ENCODE results near the gene OR2T3. TPM values are rescaled to one million over a fixed set of nuclear protein-coding genes. Genes with fewer than 3 reads are reported as not detected.
"Not testable (repeated sequence)": the region's sequence is repeated elsewhere in the genome, so short reads cannot be mapped to it uniquely, and the experiment has no call there.

Gene OR2T3
- not detected for polyA plus RNA-seq (2012; ENCODE audit: insufficient read depth, insufficient read length)

GRCh38 chr1:248473051-248473450, at the start of gene OR2T3:
Gene OR2T3, plus strand, starts transcription at chr1:248473351. Its CDS starts 0 bp downstream, at chr1:248473351.
- H3K4me3 ChIP-seq (ENCODE audit: low read length); DNase-seq (ENCODE audit: low read depth, low spot score): not testable (repeated sequence)

GRCh38 chr1:248427526-248428191, 45.5 kb upstream of the OR2T3 start:
- not testable (repeated sequence) for H3K4me3 ChIP-seq (ENCODE audit: low read length); DNase-seq (ENCODE audit: low read depth, low spot score)

GRCh38 chr1:248428192-248428533, 45.0 kb upstream of the OR2T3 start:
- not testable (repeated sequence) for H3K4me3 ChIP-seq (ENCODE audit: low read length); DNase-seq (ENCODE audit: low read depth, low spot score)

- not testable (repeated sequence) for H3K4me3 ChIP-seq (ENCODE audit: low read length); DNase-seq (ENCODE audit: low read depth, low spot score)
These were observed 41.5 kb upstream of the OR2T3 start for GRCh38 chr1:248431683-248432082.

GRCh38 chr1:248432201-248432600, 41.0 kb upstream of the OR2T3 start:
- DNase-seq (ENCODE audit: low read depth, low spot score); H3K4me3 ChIP-seq (ENCODE audit: low read length): not testable (repeated sequence)

GRCh38 chr1:248433811-248434415, 39.2 kb upstream of the OR2T3 start:
- DNase-seq (ENCODE audit: low read depth, low spot score); H3K4me3 ChIP-seq (ENCODE audit: low read length): not testable (repeated sequence)

- not testable (repeated sequence) for DNase-seq (ENCODE audit: low read depth, low spot score); H3K4me3 ChIP-seq (ENCODE audit: low read length)
These were observed 38.2 kb upstream of the OR2T3 start for GRCh38 chr1:248434913-248435312.

- DNase-seq (ENCODE audit: low read depth, low spot score); H3K4me3 ChIP-seq (ENCODE audit: low read length): not testable (repeated sequence)
These were observed 36.8 kb upstream of the OR2T3 start for GRCh38 chr1:248436303-248436702.

- H3K4me3 ChIP-seq (ENCODE audit: low read length); DNase-seq (ENCODE audit: low read depth, low spot score): not testable (repeated sequence)
These were observed 34.5 kb upstream of the OR2T3 start for GRCh38 chr1:248438668-248439067.

GRCh38 chr1:248439283-248439682, 33.9 kb upstream of the OR2T3 start:
- DNase-seq (ENCODE audit: low read depth, low spot score); H3K4me3 ChIP-seq (ENCODE audit: low read length): not testable (repeated sequence)

- not testable (repeated sequence) for DNase-seq (ENCODE audit: low read depth, low spot score); H3K4me3 ChIP-seq (ENCODE audit: low read length)
These were observed 30.5 kb upstream of the OR2T3 start for GRCh38 chr1:248442500-248443277.

- not testable (repeated sequence) for H3K4me3 ChIP-seq (ENCODE audit: low read length); DNase-seq (ENCODE audit: low read depth, low spot score)
These were observed 28.5 kb upstream of the OR2T3 start for GRCh38 chr1:248444603-248445002.

GRCh38 chr1:248445399-248445798, 27.8 kb upstream of the OR2T3 start, which contains the start of gene OR2T2:
Gene OR2T2, plus strand, starts transcription at chr1:248445637. Its CDS starts 7,161 bp downstream, at chr1:248452798.
- DNase-seq (ENCODE audit: low read depth, low spot score); H3K4me3 ChIP-seq (ENCODE audit: low read length): not testable (repeated sequence)

GRCh38 chr1:248448409-248449074, 24.6 kb upstream of the OR2T3 start:
- H3K4me3 ChIP-seq (ENCODE audit: low read length); DNase-seq (ENCODE audit: low read depth, low spot score): not testable (repeated sequence)

GRCh38 chr1:248449821-248450465, 23.2 kb upstream of the OR2T3 start:
- DNase-seq (ENCODE audit: low read depth, low spot score); H3K4me3 ChIP-seq (ENCODE audit: low read length): not testable (repeated sequence)

- not testable (repeated sequence) for H3K4me3 ChIP-seq (ENCODE audit: low read length); DNase-seq (ENCODE audit: low read depth, low spot score)
These were observed 22.5 kb upstream of the OR2T3 start for GRCh38 chr1:248450466-248451145.

- not testable (repeated sequence) for DNase-seq (ENCODE audit: low read depth, low spot score); H3K4me3 ChIP-seq (ENCODE audit: low read length)
These were observed 19.5 kb upstream of the OR2T3 start for GRCh38 chr1:248453619-248454018.

GRCh38 chr1:248455045-248455444, 18.1 kb upstream of the OR2T3 start:
- not testable (repeated sequence) for DNase-seq (ENCODE audit: low read depth, low spot score); H3K4me3 ChIP-seq (ENCODE audit: low read length)
